ELF-1 (cell line): ENCODE measurements around the gene NOXO1.

ENCODE experiments used
- DNase-seq: peaks from one replicate; pipeline ENCODE4 v3.0.0-alpha.2; 2016; ENCODE audit warnings: low read depth, low spot score

NOXO1 gene

GRCh38 chr16:1997494-1998359 is 16.5 kb upstream of the NOXO1 start:
- no peak for DNase-seq

GRCh38 chr16:1993731-1994131 is 12.5 kb upstream of the NOXO1 start:
- DNase-seq = no peak

GRCh38 chr16:1992704-1993317 is 11.5 kb upstream of the NOXO1 start:
- no peak for DNase-seq

GRCh38 chr16:1991948-1992703 is 10.9 kb upstream of the NOXO1 start:
- peak; percentile 89 for DNase-seq

- DNase-seq = no peak
Measured at GRCh38 chr16:1991588-1991947, 10.3 kb upstream of the NOXO1 start.

GRCh38 chr16:1991135-1991551 is 9.9 kb upstream of the NOXO1 start:
- DNase-seq = no peak

GRCh38 chr16:1990351-1991134 is 9.3 kb upstream of the NOXO1 start:
- DNase-seq = peak; percentile 69

GRCh38 chr16:1990101-1990350 is 8.8 kb upstream of the NOXO1 start:
- no peak for DNase-seq

GRCh38 chr16:1989209-1990100 is 8.2 kb upstream of the NOXO1 start, which contains the start of gene SYNGR3:
Gene SYNGR3 (plus strand): TSS chr16:1989970. CDS start chr16:1990103, 133 bp downstream.
- no peak for DNase-seq

- no peak for DNase-seq
Measured at GRCh38 chr16:1987198-1987597, 5.9 kb upstream of the NOXO1 start.

- no peak for DNase-seq
Measured at GRCh38 chr16:1985466-1986150, 4.3 kb upstream of the NOXO1 start.

GRCh38 chr16:1984347-1985225 is 3.3 kb upstream of the NOXO1 start:
- DNase-seq = peak; percentile 52

- DNase-seq = peak; percentile 95
Measured at GRCh38 chr16:1983544-1984346, 2.5 kb upstream of the NOXO1 start, which contains the start of gene GFER. Gene GFER (plus strand): TSS chr16:1984193. CDS start chr16:1984219, 26 bp downstream.

- DNase-seq = no peak
Measured at GRCh38 chr16:1982991-1983543, 1.8 kb upstream of the NOXO1 start.

- no peak for DNase-seq
Measured at GRCh38 chr16:1982013-1982433, 754 bp upstream of the NOXO1 start.

GRCh38 chr16:1980770-1981087 is 540 bp downstream of the NOXO1 start:
- no peak for DNase-seq

- DNase-seq = no peak
Measured at GRCh38 chr16:1980030-1980769, 1.1 kb downstream of the NOXO1 start.
